Epithelial cell of prostate (primary cell): Measurements from ENCODE around the gene ELMO1.
"Not testable (repeated sequence)": the region's sequence is repeated elsewhere in the genome, so short reads cannot be mapped to it uniquely, and the experiment has no call there.

Experiments
- DNase-seq: peaks from one replicate; pipeline ENCODE4 v3.0.0-alpha.2; 2011; ENCODE audit warnings: low read depth, low spot score
- H3K27ac ChIP-seq: fragments of 450-650 bp; 2 replicates; pipeline ENCODE4 v1.5.1; 2017; ENCODE audit warnings: mild to moderate bottlenecking

ELMO1 gene

DNA sequence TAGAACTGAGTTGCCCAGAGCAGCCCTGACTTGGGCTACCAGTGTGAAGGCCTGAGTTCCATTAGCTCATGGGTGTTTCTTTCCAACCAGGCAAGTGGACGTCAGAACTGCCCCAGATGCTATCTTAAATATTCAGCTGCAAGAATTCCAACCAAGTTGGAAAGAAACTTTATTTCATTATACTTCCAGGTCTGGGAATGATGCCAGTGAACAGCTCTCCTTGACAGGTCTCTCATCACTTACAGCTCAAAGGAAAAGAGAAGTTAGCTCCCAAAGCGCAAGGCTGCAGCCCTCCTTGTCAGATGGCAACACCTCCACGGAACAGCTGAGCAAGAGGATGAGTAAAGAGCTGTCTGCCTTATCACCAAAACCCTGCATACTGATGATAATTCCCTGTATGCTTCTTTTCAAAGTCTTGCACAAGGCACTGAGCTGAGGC lies 468.8 kb downstream of the ELMO1 start:
- DNase-seq, result no peak
- H3K27ac ChIP-seq, result no peak overlapping the region

DNA sequence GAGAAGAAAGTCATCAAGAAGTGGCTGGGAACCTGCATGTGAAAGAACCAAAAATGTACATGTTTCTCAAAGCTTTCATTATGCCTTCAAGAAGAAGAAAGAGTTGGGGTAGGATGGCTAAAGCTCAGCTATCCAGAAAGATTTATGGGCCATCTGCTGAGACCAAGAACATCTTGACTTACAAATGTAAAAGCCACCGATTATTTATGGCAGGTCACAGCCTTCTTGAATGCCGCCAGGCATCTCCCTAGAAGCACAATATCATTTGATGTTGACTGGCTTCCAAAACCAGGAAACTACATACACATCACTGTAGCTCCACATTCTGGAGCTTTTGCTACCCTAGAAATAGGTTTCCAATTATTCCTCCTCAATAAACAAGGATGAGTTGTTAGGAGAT lies 470.2 kb downstream of the ELMO1 start:
- no peak for DNase-seq
- H3K27ac ChIP-seq, result no peak overlapping the region

DNA sequence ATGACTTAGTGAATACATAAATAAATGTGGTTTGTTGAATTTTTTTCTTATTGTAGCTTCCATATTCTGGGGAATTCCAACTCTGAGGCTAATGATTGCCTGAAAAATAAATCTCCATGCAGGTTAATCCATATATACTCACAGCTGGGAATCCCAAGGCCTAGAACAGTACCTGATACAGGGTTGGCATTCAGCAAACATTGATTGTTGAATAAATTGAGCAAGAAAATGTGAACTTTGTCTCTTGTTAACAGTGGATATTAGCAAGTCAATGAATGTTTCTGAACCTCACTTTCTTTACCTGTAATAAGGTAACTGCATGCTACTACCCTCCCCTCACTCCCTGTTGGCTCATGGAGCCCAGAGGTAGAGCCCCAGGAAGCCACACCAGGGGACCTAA lies 470.8 kb downstream of the ELMO1 start:
- no peak for DNase-seq
- H3K27ac ChIP-seq, result no peak overlapping the region

DNA sequence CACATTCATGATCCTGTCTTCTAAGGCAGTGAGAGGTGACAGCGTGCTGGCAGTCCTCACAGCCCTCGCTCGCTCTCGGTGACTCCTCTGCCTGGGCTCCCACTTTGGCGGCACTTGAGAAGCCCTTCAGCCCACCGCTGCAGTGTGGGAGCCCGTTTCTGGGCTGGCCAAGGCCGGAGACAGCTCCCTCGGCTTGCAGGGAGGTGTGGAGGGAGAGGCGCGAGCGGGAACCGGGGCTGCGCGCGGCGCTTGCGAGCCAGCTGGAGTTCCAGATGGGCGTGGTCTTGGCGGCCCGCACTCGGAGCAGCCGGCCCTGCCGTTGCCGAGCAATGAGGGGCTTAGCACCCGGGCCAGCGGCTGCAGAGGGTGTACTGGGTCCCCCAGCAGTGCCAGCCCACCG lies 475.1 kb downstream of the ELMO1 start:
- not testable (repeated sequence) for H3K27ac ChIP-seq, DNase-seq

DNA sequence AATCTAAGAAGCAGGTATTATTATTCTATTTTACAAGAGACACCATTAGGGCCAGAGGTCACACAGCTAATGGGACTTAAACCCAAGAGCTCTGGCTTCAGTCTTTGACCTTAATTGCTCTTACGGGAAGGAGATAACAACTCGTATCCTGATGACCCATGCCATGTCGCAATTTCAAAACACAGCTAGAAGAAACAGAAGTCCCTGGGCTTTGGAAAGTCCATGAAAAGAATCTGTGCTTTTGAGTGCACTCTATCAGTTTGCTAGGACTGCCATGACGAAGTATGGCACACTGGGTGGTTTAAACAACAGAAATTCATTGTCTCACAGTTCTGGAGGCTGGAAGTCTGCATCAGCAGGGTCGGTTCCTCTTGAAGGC lies 476.5 kb downstream of the ELMO1 start:
- H3K27ac ChIP-seq, result no peak overlapping the region
- no peak for DNase-seq

DNA sequence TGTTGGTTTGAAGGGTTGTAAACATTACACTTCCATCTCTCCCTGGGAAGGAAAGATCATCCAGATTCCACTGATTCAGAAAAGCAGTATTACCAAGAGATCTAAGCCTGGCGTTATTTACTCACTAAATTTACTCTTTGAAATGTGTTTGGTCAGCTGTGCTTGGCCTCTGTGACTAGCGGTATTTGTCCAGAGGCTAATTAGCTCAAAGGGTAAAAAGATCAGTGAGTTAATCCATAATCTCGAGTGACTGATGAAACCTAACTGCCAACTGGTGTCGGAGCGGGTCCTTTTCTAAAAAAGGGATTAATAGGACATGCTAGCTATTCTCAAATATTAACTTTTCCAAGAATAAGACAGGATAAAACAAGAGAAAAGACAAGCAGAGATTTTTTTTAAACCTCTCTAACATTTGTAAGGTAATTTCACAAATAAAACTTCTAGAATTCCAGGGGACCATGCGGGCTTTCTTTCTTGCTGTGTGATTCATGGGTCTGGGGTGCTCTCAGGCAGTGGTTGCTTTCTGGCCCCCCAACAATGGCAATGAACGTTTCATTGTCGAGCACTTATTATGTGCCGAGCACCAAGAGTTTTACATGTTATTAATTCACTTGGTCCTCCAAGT lies 477.0 kb downstream of the ELMO1 start:
- DNase-seq, result no peak
- no peak overlapping the region for H3K27ac ChIP-seq

DNA sequence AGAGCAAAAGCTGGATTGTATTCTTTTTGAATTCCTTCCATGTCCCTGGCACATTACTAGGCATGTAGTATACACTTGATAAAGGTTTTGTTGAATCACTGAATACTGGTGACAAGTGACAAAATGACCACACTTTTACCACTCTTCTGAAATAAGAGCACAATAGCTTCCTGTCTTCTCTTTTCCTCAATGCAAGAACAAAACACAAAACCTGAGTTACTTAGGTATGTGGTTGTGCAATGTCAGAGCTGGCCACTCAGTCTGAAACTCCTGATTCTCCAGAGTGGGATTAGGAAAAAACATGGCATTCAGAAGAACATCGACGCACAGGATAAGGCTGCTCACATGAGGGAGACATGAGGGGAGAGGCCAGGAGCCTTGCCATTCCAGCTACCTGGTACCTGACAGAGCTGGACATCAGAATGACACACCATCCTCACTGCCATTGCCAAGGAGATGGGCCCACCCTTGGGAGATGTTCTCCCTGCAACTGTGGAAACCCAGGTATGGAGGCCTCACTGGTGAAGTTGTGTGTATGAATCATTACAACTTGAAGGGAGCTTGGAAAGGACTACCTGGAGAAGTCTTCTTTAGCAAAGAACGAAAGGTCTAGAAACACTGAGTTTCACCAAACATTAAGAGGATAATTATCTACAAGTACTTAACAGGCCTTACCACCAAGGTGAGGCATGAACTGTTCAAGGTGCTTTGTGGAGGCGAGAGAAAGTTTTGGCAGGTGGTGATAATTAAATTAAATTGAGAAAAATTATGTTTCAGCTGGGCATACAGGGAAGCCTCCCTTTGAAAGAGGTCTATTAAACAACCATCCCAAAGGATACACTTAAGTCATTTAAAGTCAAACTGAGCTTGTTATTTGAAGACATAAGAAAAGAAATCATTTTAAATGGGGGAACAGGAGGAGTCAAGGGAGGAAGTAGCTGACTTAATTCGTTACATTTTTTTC lies 477.8 kb downstream of the ELMO1 start:
- DNase-seq, result no peak
- no peak overlapping the region for H3K27ac ChIP-seq

DNA sequence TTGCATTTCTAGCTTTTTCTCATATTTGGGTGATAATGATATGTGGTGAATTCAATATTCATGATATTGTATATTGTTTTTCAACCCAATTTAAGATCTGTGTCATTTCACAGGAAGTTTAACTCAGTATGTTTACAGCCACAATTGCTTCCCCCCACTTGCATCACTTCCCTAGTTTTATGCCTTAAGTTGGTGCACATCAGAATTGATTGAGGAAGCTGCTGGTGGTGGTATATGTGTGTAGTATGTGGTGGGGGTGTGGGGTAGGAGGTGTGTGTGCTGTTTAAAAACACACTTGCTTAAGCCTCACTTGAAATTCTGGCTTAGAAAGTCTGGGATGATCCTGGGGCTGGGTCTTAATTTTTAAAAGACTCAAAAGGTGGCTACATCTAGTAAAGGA lies 479.3 kb downstream of the ELMO1 start:
- DNase-seq, result no peak
- no peak overlapping the region for H3K27ac ChIP-seq

DNA sequence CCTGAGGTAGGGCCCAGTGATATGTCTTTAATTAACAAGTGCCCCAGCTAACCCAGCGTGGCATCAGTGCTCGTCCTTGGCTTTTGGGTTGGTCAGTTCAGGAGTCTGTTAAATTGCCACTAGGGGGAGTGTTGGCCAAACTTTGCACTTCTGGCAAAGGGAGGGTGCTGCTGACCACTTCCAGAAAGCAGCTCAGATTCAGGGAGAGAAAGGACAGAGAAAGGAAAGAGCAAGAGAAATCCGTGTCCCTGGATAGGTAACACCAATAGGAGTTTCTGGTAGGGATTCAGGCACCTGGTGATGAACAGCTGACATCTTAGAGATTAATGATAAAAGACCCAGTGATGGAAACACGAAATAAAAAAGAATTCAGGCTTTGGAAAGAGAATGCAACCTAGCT lies 481.3 kb downstream of the ELMO1 start:
- no peak overlapping the region for H3K27ac ChIP-seq
- DNase-seq, result no peak

DNA sequence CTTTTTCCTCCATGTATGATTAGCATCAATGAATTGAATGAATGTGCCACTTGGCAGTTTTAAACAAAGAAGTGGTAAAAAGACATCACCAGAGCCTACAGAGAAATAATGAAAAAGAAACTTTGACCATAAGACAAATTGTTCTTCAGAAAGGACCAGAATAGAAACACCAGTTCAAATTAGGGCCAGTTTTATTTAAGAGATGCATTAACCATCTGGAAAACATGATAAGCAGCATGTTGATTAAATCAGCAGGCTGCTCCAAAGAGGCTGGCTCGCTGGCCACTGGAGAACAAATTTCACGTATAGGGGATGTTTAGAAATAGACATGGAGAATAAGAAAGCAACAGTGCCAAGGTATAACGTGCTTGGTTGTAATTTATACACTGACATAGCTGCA lies 482.0 kb downstream of the ELMO1 start:
- DNase-seq, result no peak

DNA sequence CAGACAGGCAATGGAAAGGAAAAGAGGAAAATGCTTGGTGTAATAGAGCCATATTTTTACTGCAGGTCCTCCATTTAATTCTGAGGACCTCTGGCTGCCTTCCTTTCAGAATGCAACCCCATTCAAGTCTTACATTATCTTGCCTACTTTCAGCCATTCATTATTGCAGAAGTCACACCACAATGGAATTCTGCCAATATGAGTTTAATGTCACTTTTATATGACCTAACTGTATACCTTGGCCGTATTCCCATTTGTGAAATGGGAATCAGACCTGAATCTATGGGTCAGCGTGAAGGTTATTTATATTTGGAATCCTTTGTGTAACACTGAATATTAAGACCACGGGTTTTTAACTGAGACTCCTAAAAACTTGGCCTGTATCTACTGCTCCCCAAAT lies 482.6 kb downstream of the ELMO1 start:
- DNase-seq, result no peak
- no peak overlapping the region for H3K27ac ChIP-seq

More for the DNA sequence above, 482.0 kb downstream of the ELMO1 start:
- no peak overlapping the region for H3K27ac ChIP-seq

DNA sequence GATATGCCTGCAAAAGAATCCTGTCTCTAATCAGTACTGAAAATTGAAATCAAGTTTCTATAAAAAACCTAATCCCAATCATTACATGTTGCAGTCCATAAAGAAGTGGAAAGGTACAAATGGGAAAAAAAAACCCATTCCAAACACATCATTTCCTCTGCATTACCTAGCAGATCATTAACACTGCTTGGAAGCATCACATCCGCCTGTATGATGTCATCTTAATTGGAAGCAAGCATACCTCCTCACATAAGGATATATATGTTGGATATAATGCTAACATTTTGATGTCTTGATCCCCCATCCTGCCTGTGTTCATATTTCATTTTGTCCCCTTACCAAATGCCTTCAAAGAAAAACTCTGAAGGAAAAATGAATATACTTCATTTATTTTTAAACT lies 483.0 kb downstream of the ELMO1 start:
- DNase-seq, result no peak
- H3K27ac ChIP-seq, result no peak overlapping the region

DNA sequence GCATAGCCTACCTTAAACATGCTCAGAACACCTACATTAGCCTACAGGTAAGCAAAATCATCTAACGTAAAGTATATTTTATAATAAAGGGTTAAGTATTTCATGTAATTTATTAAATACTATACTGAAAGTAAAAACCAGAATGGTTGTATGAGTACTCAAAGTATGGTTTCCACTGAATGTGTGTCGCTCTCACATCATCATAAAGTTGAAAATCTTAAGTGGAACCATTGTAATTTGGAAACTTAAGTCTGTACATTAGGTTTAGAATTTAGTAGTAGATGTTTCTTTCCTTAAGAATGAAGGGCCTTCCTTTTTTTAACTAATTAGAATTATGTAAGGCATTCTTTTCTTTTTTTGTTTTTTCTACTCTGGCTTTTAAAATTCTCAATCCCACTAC lies 484.4 kb downstream of the ELMO1 start:
- no peak overlapping the region for H3K27ac ChIP-seq
- DNase-seq, result no peak

DNA sequence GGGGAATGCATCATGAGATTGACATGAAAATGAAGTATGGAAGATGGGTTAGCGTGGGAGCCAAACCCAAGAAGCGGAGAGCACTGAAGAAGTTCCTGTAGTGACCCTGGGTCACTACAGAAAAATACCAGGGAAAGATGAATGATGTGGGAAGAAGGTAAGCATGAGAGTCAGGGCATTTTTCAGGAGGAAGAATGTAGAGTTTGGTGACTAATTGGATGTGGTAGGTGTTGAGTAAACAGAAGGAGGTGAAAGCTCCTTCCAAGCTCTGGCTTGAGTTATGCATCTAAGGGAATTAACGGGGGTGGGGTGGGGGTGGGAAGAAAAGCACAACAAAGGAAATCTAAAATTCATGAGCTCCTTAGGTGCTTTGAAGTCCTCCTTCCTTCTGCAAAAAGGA lies 486.3 kb downstream of the ELMO1 start:
- no peak overlapping the region for H3K27ac ChIP-seq
- DNase-seq, result no peak

DNA sequence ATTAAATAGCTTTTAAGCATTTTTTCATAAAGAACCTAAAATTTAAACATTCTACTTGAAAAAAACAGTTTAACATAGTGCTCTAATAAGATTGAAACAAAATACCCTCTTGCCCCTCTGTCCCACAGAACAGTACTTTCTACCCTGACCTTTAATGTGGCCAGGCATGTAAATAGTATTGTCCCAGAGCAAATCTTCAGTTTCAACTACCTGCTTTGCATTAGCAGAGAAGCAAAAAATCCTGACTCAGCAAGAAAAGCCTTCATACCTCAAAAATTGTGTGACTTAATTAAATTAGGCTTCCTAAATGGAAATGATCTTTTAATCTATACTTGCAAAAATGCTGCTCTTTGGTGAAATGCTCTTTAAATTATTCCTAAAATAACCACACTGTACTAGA lies 487.0 kb downstream of the ELMO1 start:
- no peak for DNase-seq
- H3K27ac ChIP-seq, result no peak overlapping the region

DNA sequence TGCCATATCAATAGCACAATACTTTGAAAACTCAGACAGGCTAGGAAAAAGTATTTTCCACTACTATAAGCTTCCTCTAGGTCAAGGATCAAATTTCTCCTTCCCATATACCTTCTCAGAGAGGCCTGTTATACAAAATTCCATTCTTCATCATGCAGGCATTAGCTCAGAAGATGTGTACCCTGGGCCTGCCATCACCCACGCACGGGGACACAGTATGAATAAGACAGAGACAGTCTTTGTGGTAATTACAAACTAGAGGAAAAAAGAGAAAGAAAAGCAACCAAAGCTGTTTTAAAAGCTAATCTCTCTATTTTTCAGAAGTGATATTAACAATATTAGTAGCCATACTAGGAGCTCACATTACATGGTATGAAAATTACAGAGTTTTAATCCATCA lies 487.6 kb downstream of the ELMO1 start:
- no peak for DNase-seq
- H3K27ac ChIP-seq, result no peak overlapping the region

DNA sequence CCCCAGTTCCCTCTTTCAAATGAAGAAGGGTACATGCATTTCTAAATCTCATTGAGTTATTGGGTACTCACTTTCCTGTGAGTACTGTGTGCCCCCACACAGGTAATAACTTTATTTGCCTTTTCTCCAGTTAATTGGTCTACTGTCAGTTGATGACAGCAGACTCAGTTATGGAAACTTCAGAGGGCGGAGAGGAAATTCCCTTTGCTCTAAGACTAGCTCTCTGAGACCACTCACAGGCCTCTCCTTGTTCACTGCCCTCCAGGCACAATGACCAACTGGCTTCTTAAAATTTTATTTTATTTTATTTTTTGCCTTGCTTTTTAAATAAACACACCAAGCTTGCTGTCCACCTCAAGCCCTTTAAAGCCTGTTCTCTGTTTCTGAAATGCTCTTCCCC lies 488.6 kb downstream of the ELMO1 start:
- H3K27ac ChIP-seq, result no peak overlapping the region
- no peak for DNase-seq

DNA sequence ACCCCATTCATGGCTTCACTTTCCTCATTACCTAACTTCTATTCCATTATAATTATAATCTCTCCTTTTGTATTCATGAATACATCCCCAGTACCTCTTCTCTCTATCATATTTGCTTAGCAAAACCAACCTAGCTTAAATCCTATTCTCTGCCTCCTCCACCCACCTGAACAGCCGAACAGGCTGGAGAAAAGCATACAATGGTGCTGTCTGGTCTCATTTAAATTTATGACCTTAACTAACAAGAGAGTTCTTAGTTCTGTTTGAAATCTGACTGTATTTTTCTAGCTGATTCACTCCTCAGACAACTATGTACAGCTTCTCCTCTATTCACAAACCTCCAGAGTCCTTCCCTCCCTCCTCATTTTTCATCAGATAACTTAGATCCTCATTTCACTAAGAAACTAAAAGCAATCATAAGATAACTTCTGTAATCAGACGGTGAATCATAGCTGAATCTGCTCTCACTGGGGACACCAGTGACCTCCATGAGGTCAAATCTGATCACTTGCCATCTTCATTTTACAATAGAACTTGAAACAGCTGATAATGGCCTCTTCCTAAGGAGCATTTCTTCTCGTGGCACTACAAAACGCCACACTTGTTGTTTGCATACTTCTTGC lies 490.4 kb downstream of the ELMO1 start:
- H3K27ac ChIP-seq, result no peak overlapping the region
- DNase-seq, result no peak

DNA sequence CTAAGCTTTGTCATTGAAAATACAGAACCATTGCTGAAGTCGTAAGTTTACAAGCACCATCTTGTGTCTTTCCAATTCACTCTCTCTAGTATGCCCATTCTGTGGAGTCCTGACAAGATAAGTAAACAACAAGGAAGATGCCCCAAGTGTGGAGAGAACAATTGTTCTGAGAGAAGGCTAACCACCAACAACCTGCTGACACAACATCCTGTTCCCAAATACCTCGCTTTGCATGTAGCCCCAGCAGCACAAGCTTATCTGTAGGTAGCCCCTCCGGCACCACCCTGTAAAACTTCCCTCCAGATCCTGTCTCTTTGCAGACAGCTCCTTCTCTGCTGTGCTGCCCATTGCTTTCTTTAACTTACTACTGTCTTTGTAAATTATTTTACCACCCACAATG lies 491.0 kb downstream of the ELMO1 start:
- no peak for DNase-seq
- H3K27ac ChIP-seq, result no peak overlapping the region

DNA sequence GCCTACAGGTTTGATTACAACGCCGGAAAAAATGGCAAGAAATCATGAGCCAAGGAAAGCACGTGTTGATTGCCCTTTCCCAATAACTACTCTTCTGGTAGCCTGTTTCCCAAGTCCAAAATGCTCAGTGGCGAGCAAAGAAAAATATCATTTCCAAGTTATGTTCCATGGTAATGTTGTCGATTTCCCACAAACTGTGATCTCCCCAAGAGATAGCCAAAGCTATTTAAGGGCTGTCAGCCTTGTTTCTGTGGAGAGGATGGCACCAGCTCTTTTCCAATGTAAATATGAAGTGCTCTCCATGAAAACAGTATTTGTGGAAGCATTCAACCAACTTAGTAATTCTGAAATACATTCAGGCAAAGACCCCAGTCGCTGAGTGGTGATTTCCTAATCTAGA lies 491.9 kb downstream of the ELMO1 start:
- no peak overlapping the region for H3K27ac ChIP-seq
- no peak for DNase-seq

DNA sequence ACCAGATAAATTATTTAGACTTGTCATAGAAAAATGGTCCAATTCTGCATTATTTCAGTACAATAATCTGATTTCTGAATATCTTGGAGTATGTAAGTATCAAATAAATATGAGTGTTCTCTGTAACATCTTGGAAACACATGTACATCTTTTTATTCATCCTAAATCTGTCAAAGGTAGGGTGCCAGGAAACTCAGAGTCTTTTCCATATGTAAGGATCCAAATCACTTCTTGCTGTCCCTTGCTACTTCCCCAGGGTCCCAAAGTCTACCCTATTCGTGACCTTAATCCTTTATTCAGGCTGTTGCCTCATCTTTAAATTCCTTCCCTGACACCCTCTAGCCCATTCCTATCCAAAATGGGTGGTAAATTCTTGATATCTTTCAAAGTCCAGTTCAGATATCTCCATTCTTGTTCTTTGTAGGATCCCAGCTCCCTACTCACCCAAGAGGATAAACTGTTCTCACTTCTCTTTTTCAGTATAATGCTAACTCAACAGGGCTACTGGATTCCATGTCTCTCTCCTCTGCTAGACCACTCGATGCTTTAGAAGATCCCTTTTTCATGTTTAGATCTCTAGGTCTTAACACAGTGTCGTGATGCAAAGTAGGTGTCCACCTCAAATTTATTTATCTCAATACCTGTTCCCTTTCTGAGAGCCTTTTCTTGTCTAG lies 493.1 kb downstream of the ELMO1 start:
- no peak overlapping the region for H3K27ac ChIP-seq

More for the DNA sequence above, 493.1 kb downstream of the ELMO1 start:
- no peak for DNase-seq
